WTC11 (cell line): Measurements from ENCODE around the gene ZNF30. TPM values are rescaled to one million over a fixed set of nuclear protein-coding genes. Genes with fewer than 3 reads are reported as not detected.

Source experiments
- ATAC-seq: fragments of 200-7000 bp; cut with Tn5 transposase; 2 replicates; pipeline ENCODE4 v1.10.0; 2021; ENCODE audit warnings: mild to moderate bottlenecking, moderate library complexity
- CTCF ChIA-PET: fragments of 300-600 bp; sonication (Branson Sonifier 250); formaldehyde crosslinking; loops from one replicate; lab custom pipeline; 2021; ENCODE audit warnings: antibody characterized with exemption; lab: Charles Lee
- POLR2A ChIA-PET: fragments of 350-600 bp; sonication (Branson Sonifier 250); formaldehyde crosslinking; loops from one replicate; lab custom pipeline; 2021; ENCODE audit warnings: antibody characterized with exemption; lab: Charles Lee
- DNase-seq: peaks from one replicate; pipeline ENCODE4 v3.0.0; 2021; ENCODE audit warnings: low spot score
- H3K27ac Mint-ChIP-seq: 2 replicates; pipeline ENCODE4 v1.8.0; 2021; ENCODE audit warnings: mixed read lengths
- H3K27me3 Mint-ChIP-seq: 2 replicates; pipeline ENCODE4 v1.8.0; 2021; ENCODE audit warnings: low read depth, mild to moderate bottlenecking, moderate library complexity, mixed read lengths
- H3K36me3 Mint-ChIP-seq: 2 replicates; pipeline ENCODE4 v1.8.0; 2021; ENCODE audit warnings: mixed read lengths
- H3K4me1 Mint-ChIP-seq: 2 replicates; pipeline ENCODE4 v1.8.0; 2022; ENCODE audit warnings: mixed read lengths
- H3K4me3 Mint-ChIP-seq: 2 replicates; pipeline ENCODE4 v1.8.0; 2021; ENCODE audit warnings: mild to moderate bottlenecking, moderate library complexity, mixed read lengths
- H3K9me3 Mint-ChIP-seq: 2 replicates; pipeline ENCODE4 v1.8.0; 2021; ENCODE audit warnings: mixed read lengths
- AFF4 ChIP-seq: sonication (generic); formaldehyde crosslinking; IDR thresholded peaks from 2 replicates; pipeline ENCODE4 v1.8.1; 2023; ENCODE audit warnings: mild to moderate bottlenecking, missing genetic modification reagents, borderline replicate concordance
- ARID4B ChIP-seq: sonication (generic); formaldehyde crosslinking; IDR thresholded peaks from 2 replicates; pipeline ENCODE4 v1.8.0; 2023; ENCODE audit warnings: missing genetic modification reagents, mild to moderate bottlenecking, borderline replicate concordance
- EMX1 ChIP-seq: fragments of 250-450 bp; sonication (Bioruptor Pico); IDR thresholded peaks from 2 replicates; pipeline ENCODE4 v1.8.0; 2021; ENCODE audit warnings: mild to moderate bottlenecking
- ESRRA ChIP-seq: sonication (generic); formaldehyde crosslinking; IDR thresholded peaks from 2 replicates; pipeline ENCODE4 v1.8.1; 2022; ENCODE audit warnings: mild to moderate bottlenecking, missing genetic modification reagents, borderline replicate concordance
- GRHL2 ChIP-seq: fragments of 250-450 bp; sonication (Bioruptor Pico); IDR thresholded peaks from 2 replicates; pipeline ENCODE4 v1.8.0; 2022; ENCODE audit warnings: mild to moderate bottlenecking, moderate library complexity; ENCODE audit not compliant: insufficient replicate concordance, severe bottlenecking
- NR1H2 ChIP-seq: sonication (generic); formaldehyde crosslinking; IDR thresholded peaks from 2 replicates; pipeline ENCODE4 v1.9.0; 2021; ENCODE audit warnings: mild to moderate bottlenecking, moderate library complexity, missing genetic modification reagents
- SMAD3 ChIP-seq: sonication (generic); formaldehyde crosslinking; IDR thresholded peaks from 2 replicates; pipeline ENCODE4 v1.8.0; 2022; ENCODE audit warnings: missing genetic modification reagents, mild to moderate bottlenecking, borderline replicate concordance
- ZBTB21 ChIP-seq: sonication (generic); formaldehyde crosslinking; IDR thresholded peaks from 2 replicates; pipeline ENCODE4 v1.8.1; 2023; ENCODE audit warnings: mild to moderate bottlenecking, missing genetic modification reagents, borderline replicate concordance
- ZNF138 ChIP-seq: sonication (generic); formaldehyde crosslinking; conservative IDR thresholded peaks from 2 replicates; pipeline ENCODE4 v1.8.1; 2022; ENCODE audit warnings: mild to moderate bottlenecking, moderate library complexity, missing genetic modification reagents
- ZNF263 ChIP-seq: sonication (generic); formaldehyde crosslinking; IDR thresholded peaks from 2 replicates; pipeline ENCODE4 v1.8.1; 2022; ENCODE audit warnings: low read depth, mild to moderate bottlenecking, moderate library complexity, missing genetic modification reagents
- ZNF281 ChIP-seq: sonication (generic); formaldehyde crosslinking; IDR thresholded peaks from 2 replicates; pipeline ENCODE4 v1.8.0; 2023; ENCODE audit warnings: mild to moderate bottlenecking, missing genetic modification reagents
- total RNA-seq: library from RNA; stranded (reverse); gene quantifications from 3 replicates; pipeline ENCODE4 v1.2.3, GENCODE V29; 2021
- TF ChIP-seq, protein P1 (sequence below): sonication (generic); formaldehyde crosslinking; IDR thresholded peaks from 2 replicates; pipeline ENCODE4 v1.8.1; 2022; ENCODE audit warnings: low read depth, mild to moderate bottlenecking, moderate library complexity, missing genetic modification reagents, borderline replicate concordance
- TF ChIP-seq, protein P2 (sequence below): fragments of 200-600 bp; IDR thresholded peaks from 2 replicates; pipeline ENCODE4 v1.8.0; 2022; ENCODE audit warnings: antibody characterized with exemption
- TF ChIP-seq, protein P3 (sequence below): sonication (generic); formaldehyde crosslinking; IDR thresholded peaks from 2 replicates; pipeline ENCODE4 v1.8.1; 2023; ENCODE audit warnings: mild to moderate bottlenecking, missing genetic modification reagents
- TF ChIP-seq, protein P4 (sequence below): sonication (generic); formaldehyde crosslinking; IDR thresholded peaks from 2 replicates; pipeline ENCODE4 v1.8.0; 2022; ENCODE audit warnings: mild to moderate bottlenecking, missing genetic modification reagents
- TF ChIP-seq, protein P5 (sequence below): sonication (generic); formaldehyde crosslinking; IDR thresholded peaks from 2 replicates; pipeline ENCODE4 v1.8.0; 2023; ENCODE audit warnings: missing genetic modification reagents

Gene ZNF30
- total RNA-seq, 1 experiment from 2014 or later: 5.4 TPM

- ATAC-seq (no peak), DNase-seq (no peak)
- H3K27me3 Mint-ChIP-seq: peaks cover 13% of the 10 kb centered on the region
- peaks cover 38% of the 10 kb centered on the region for H3K9me3 Mint-ChIP-seq
- peaks cover 26% of the 10 kb centered on the region for H3K36me3 Mint-ChIP-seq
- H3K4me1 Mint-ChIP-seq: peaks cover 31% of the 10 kb centered on the region
- TF ChIP-seq, protein P1, sequence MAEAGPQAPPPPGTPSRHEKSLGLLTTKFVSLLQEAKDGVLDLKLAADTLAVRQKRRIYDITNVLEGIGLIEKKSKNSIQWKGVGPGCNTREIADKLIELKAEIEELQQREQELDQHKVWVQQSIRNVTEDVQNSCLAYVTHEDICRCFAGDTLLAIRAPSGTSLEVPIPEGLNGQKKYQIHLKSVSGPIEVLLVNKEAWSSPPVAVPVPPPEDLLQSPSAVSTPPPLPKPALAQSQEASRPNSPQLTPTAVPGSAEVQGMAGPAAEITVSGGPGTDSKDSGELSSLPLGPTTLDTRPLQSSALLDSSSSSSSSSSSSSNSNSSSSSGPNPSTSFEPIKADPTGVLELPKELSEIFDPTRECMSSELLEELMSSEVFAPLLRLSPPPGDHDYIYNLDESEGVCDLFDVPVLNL (CRISPR knock-in tag): no peak
- no peak for TF ChIP-seq EMX1 (CRISPR knock-in tag)
- POLR2A ChIA-PET: interaction anchor here (0.7 to 1.3 kb wide), 2 partner anchors 25 to 1079 kb away, joined by 3 to 5 read pairs; partner anchors contain the start of gene GRAMD1A
- CTCF ChIA-PET: interaction anchor here (0.7 to 3.5 kb wide), 6 partner anchors 24 to 136 kb away, joined by 4 to 17 read pairs (median 6); partner anchors contain the start of gene GRAMD1A
- H3K27ac Mint-ChIP-seq: no peak overlapping the region
- H3K4me3 Mint-ChIP-seq: no peak overlapping the region
These were observed 48.4 kb downstream of the ZNF30 start for GRCh38 chr19:34975056-34975455.

DNA sequence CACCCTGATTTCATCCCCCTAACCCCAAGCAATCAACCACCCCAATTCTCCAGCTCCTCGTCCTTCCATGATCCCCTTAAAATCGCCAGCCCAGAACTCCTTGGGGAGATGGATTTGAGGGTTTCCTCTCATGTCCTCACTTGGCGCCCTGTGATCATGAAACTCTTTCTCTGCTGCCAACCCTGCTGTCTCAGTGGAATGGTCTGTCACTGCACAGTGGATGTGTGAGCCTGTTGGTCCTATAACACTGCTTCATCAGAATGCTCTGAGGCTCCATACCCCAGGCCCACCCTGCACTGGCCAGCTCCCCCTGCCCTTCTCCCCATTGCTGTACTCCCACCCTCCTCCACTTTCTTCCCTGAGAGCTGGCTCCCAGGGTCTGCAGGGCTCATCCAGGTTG, 49.9 kb downstream of the ZNF30 start:
- H3K4me1 Mint-ChIP-seq: peaks cover 31% of the 10 kb centered on the region
- peaks cover 28% of the 10 kb centered on the region for H3K9me3 Mint-ChIP-seq
- DNase-seq (no peak), ATAC-seq (no peak)
- H3K27me3 Mint-ChIP-seq: peaks cover 6% of the 10 kb centered on the region; the same call in 1 of the 2 replicates
- POLR2A ChIA-PET: no interaction called here
- CTCF ChIA-PET: no interaction called here
- H3K4me3 Mint-ChIP-seq: no peak overlapping the region
- H3K27ac Mint-ChIP-seq: no peak overlapping the region
- peaks cover 14% of the 10 kb centered on the region for H3K36me3 Mint-ChIP-seq
- TF ChIP-seq SMAD3 (no peak), ZBTB21 (CRISPR knock-in tag) (no peak), GRHL2 (CRISPR knock-in tag) (no peak), ESRRA (CRISPR knock-in tag) (no peak), ZNF138 (CRISPR knock-in tag) (no peak), ARID4B (CRISPR knock-in tag) (no peak), ZNF263 (CRISPR knock-in tag) (no peak), AFF4 (CRISPR knock-in tag) (no peak), NR1H2 (CRISPR knock-in tag) (no peak), ZNF281 (CRISPR knock-in tag) (no peak)
- TF ChIP-seq, protein P2, sequence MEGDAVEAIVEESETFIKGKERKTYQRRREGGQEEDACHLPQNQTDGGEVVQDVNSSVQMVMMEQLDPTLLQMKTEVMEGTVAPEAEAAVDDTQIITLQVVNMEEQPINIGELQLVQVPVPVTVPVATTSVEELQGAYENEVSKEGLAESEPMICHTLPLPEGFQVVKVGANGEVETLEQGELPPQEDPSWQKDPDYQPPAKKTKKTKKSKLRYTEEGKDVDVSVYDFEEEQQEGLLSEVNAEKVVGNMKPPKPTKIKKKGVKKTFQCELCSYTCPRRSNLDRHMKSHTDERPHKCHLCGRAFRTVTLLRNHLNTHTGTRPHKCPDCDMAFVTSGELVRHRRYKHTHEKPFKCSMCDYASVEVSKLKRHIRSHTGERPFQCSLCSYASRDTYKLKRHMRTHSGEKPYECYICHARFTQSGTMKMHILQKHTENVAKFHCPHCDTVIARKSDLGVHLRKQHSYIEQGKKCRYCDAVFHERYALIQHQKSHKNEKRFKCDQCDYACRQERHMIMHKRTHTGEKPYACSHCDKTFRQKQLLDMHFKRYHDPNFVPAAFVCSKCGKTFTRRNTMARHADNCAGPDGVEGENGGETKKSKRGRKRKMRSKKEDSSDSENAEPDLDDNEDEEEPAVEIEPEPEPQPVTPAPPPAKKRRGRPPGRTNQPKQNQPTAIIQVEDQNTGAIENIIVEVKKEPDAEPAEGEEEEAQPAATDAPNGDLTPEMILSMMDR: no peak
- TF ChIP-seq, protein P3, sequence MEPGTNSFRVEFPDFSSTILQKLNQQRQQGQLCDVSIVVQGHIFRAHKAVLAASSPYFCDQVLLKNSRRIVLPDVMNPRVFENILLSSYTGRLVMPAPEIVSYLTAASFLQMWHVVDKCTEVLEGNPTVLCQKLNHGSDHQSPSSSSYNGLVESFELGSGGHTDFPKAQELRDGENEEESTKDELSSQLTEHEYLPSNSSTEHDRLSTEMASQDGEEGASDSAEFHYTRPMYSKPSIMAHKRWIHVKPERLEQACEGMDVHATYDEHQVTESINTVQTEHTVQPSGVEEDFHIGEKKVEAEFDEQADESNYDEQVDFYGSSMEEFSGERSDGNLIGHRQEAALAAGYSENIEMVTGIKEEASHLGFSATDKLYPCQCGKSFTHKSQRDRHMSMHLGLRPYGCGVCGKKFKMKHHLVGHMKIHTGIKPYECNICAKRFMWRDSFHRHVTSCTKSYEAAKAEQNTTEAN: no peak
- TF ChIP-seq, protein P4, sequence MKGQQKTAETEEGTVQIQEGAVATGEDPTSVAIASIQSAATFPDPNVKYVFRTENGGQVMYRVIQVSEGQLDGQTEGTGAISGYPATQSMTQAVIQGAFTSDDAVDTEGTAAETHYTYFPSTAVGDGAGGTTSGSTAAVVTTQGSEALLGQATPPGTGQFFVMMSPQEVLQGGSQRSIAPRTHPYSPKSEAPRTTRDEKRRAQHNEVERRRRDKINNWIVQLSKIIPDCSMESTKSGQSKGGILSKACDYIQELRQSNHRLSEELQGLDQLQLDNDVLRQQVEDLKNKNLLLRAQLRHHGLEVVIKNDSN (CRISPR knock-in tag): no peak
- TF ChIP-seq, protein P5, sequence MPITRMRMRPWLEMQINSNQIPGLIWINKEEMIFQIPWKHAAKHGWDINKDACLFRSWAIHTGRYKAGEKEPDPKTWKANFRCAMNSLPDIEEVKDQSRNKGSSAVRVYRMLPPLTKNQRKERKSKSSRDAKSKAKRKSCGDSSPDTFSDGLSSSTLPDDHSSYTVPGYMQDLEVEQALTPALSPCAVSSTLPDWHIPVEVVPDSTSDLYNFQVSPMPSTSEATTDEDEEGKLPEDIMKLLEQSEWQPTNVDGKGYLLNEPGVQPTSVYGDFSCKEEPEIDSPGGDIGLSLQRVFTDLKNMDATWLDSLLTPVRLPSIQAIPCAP: no peak
